HUES48 (cell line): ENCODE results near the gene CFAP74.

Experiments used
- H3K27ac ChIP-seq: one replicate; pipeline ENCODE4 v1.7.0; 2013; ENCODE audit warnings: low read depth, low read length, inconsistent platforms
- H3K27me3 ChIP-seq: 2 replicates; pipeline ENCODE4 v1.6.1; 2013; ENCODE audit warnings: mild to moderate bottlenecking, low read length; ENCODE audit not compliant: control insufficient read depth, insufficient read depth
- H3K36me3 ChIP-seq: 2 replicates; pipeline ENCODE4 v1.6.1; 2013; ENCODE audit warnings: low read length; ENCODE audit not compliant: control insufficient read depth, insufficient read depth
- H3K4me1 ChIP-seq: 2 replicates; pipeline ENCODE4 v1.6.1; 2013; ENCODE audit warnings: mild to moderate bottlenecking, low read length; ENCODE audit not compliant: control insufficient read depth, insufficient read depth
- H3K4me3 ChIP-seq: 2 replicates; pipeline ENCODE4 v1.5.1; 2013; ENCODE audit warnings: mild to moderate bottlenecking, low read depth, low read length
- H3K9ac ChIP-seq: 2 replicates; pipeline ENCODE4 v1.6.1; 2013; ENCODE audit warnings: mild to moderate bottlenecking, low read depth, low read length, moderate library complexity
- H3K9me3 ChIP-seq: 2 replicates; pipeline ENCODE4 v1.6.1; 2013; ENCODE audit warnings: low read length; ENCODE audit not compliant: control insufficient read depth, insufficient read depth

The CFAP74 gene

GRCh38 chr1:1962752-1963151 lies 40.8 kb downstream of the CFAP74 start:
- no peaks in the 10 kb centered on the region for H3K9me3 ChIP-seq
- no peak overlapping the region for H3K9ac ChIP-seq
- H3K27ac ChIP-seq: no peak overlapping the region
- H3K4me3 ChIP-seq: no peak overlapping the region
- peaks cover 9% of the 10 kb centered on the region for H3K4me1 ChIP-seq
- H3K36me3 ChIP-seq: no peaks in the 10 kb centered on the region
- H3K27me3 ChIP-seq: no peaks in the 10 kb centered on the region

- H3K9ac ChIP-seq: no peak overlapping the region
- no peaks in the 10 kb centered on the region for H3K36me3 ChIP-seq
- no peaks in the 10 kb centered on the region for H3K27me3 ChIP-seq
- no peaks in the 10 kb centered on the region for H3K9me3 ChIP-seq
- H3K4me3 ChIP-seq: no peak overlapping the region
- H3K27ac ChIP-seq: peak overlapping the region; percentile 3
- H3K4me1 ChIP-seq: peaks cover 9% of the 10 kb centered on the region
These were observed 42.9 kb downstream of the CFAP74 start for GRCh38 chr1:1960480-1961196.

- Histone ChIP-seq H3K4me3 (peak overlapping the region; percentile 47), H3K27me3 (no peaks in the 10 kb centered on the region), H3K36me3 (no peaks in the 10 kb centered on the region), H3K9me3 (no peaks in the 10 kb centered on the region), H3K4me1 (peaks cover 9% of the 10 kb centered on the region), H3K9ac (no peak overlapping the region), H3K27ac (peak overlapping the region; percentile 3)
These were observed 43.6 kb downstream of the CFAP74 start for GRCh38 chr1:1959840-1960479.

- no peak overlapping the region for H3K9ac ChIP-seq
- no peaks in the 10 kb centered on the region for H3K9me3 ChIP-seq
- H3K27ac ChIP-seq: no peak overlapping the region
- no peak overlapping the region for H3K4me3 ChIP-seq
- H3K4me1 ChIP-seq: peaks cover 9% of the 10 kb centered on the region
- no peaks in the 10 kb centered on the region for H3K36me3 ChIP-seq
- no peaks in the 10 kb centered on the region for H3K27me3 ChIP-seq
These were observed 44.1 kb downstream of the CFAP74 start for GRCh38 chr1:1959459-1959839.

GRCh38 chr1:1958071-1958541 lies 45.5 kb downstream of the CFAP74 start:
- Histone ChIP-seq H3K9me3 (no peaks in the 10 kb centered on the region), H3K4me1 (peaks cover 9% of the 10 kb centered on the region), H3K36me3 (no peaks in the 10 kb centered on the region), H3K27me3 (no peaks in the 10 kb centered on the region), H3K9ac (no peak overlapping the region), H3K27ac (no peak overlapping the region), H3K4me3 (no peak overlapping the region)

GRCh38 chr1:1957533-1957961 lies 46.0 kb downstream of the CFAP74 start:
- Histone ChIP-seq H3K4me3 (no peak overlapping the region), H3K4me1 (peaks cover 9% of the 10 kb centered on the region), H3K9me3 (no peaks in the 10 kb centered on the region), H3K9ac (no peak overlapping the region), H3K36me3 (no peaks in the 10 kb centered on the region), H3K27ac (no peak overlapping the region), H3K27me3 (no peaks in the 10 kb centered on the region)

GRCh38 chr1:1956586-1957532 lies 46.7 kb downstream of the CFAP74 start:
- Histone ChIP-seq H3K9me3 (no peaks in the 10 kb centered on the region), H3K27ac (no peak overlapping the region), H3K27me3 (no peaks in the 10 kb centered on the region), H3K9ac (no peak overlapping the region), H3K4me3 (no peak overlapping the region), H3K4me1 (peaks cover 9% of the 10 kb centered on the region), H3K36me3 (no peaks in the 10 kb centered on the region)

GRCh38 chr1:1956101-1956500 lies 47.5 kb downstream of the CFAP74 start:
- peaks cover 3% of the 10 kb centered on the region for H3K4me1 ChIP-seq
- no peaks in the 10 kb centered on the region for H3K9me3 ChIP-seq
- no peaks in the 10 kb centered on the region for H3K36me3 ChIP-seq
- no peak overlapping the region for H3K27ac ChIP-seq
- no peaks in the 10 kb centered on the region for H3K27me3 ChIP-seq
- no peak overlapping the region for H3K4me3 ChIP-seq
- H3K9ac ChIP-seq: no peak overlapping the region

- Histone ChIP-seq H3K4me1 (no peaks in the 10 kb centered on the region), H3K36me3 (no peaks in the 10 kb centered on the region), H3K27me3 (no peaks in the 10 kb centered on the region), H3K4me3 (no peak overlapping the region), H3K9me3 (no peaks in the 10 kb centered on the region), H3K9ac (no peak overlapping the region), H3K27ac (no peak overlapping the region)
These were observed 47.9 kb downstream of the CFAP74 start for GRCh38 chr1:1955621-1956094.

GRCh38 chr1:1954831-1955441 lies 48.6 kb downstream of the CFAP74 start:
- Histone ChIP-seq H3K27me3 (no peaks in the 10 kb centered on the region), H3K9ac (no peak overlapping the region), H3K27ac (no peak overlapping the region), H3K9me3 (no peaks in the 10 kb centered on the region), H3K36me3 (no peaks in the 10 kb centered on the region), H3K4me1 (no peaks in the 10 kb centered on the region), H3K4me3 (no peak overlapping the region)
